HepG2 (cell line): Measurements from ENCODE around the gene CAPZB. TPM values are rescaled to one million over a fixed set of nuclear protein-coding genes. Genes with fewer than 3 reads are reported as not detected.

Source experiments
- ATAC-seq: fragments of 200-7000 bp; cut with Tn5 transposase; 3 replicates; pipeline ENCODE4 v1.9.1; 2020; ENCODE audit warnings: mild to moderate bottlenecking, moderate library complexity
- BruUV-seq: library from RNA; stranded (reverse); fragments of 400-500 nt; replicated peaks from 2 replicates; lab custom pipeline; 2021; lab: Mats Ljungman, UMichigan
- CTCF ChIA-PET: fragments of 300-600 bp; formaldehyde crosslinking; extraction: SDS; loops from one replicate; lab custom pipeline; 2021; ENCODE audit warnings: low total read pairs, inconsistent platforms, low intra/inter-chr PET ratio; lab: Yijun Ruan, JAX
- POLR2A ChIA-PET: fragments of 350-600 bp; sonication (Branson Sonifier 250); formaldehyde crosslinking; loops from one replicate; lab custom pipeline; 2020; ENCODE audit warnings: antibody characterized with exemption, inconsistent platforms; lab: Yijun Ruan, JAX
- DNase-seq: peaks from one replicate; pipeline ENCODE4 v3.0.0-alpha.2; 2015; ENCODE audit warnings: low spot score
- FAIRE-seq: peaks from 3 replicates; lab custom pipeline; 2011; peaks lifted over from hg19 to GRCh38; lab: Jason Lieb, UNC
- H2AFZ ChIP-seq: one replicate; pipeline ENCODE4 v1.6.1; 2011; ENCODE audit warnings: low read length, inconsistent platforms
- H3K27ac ChIP-seq: fragments of 300-600 bp; 3 replicates; pipeline ENCODE4 v1.8.0; 2011; ENCODE audit warnings: mixed run types, mild to moderate bottlenecking, mixed read lengths, low read length, inconsistent platforms; ENCODE audit not compliant: insufficient read depth; ENCODE audit errors: extremely low read length
- H3K27me3 ChIP-seq, 2 experiments: fragments of 200-600 bp in 1 of 2; 2 replicates in 1 of 2; 3 replicates in 1 of 2; pipeline versions ENCODE4 v1.6.0 to v1.8.0; 2011; ENCODE audit warnings: low read length in 2 of 2, mild to moderate bottlenecking in 2 of 2, moderate library complexity in 2 of 2, inconsistent platforms in 1 of 2; ENCODE audit not compliant: insufficient read depth in 2 of 2, control insufficient read depth in 1 of 2
- H3K36me3 ChIP-seq, 2 experiments: fragments of 200-600 bp in 1 of 2; replicated peaks in 1 of 2; 2 replicates in 1 of 2; 3 replicates in 1 of 2; pipeline versions ENCODE4 v1.5.1 to v1.8.0; 2011; ENCODE audit warnings: low read length in 2 of 2, inconsistent platforms in 1 of 2; ENCODE audit not compliant: insufficient read depth in 2 of 2, control insufficient read depth in 1 of 2
- H3K4me1 ChIP-seq: 2 replicates; pipeline ENCODE4 v1.5.1; 2012; ENCODE audit warnings: low read length, inconsistent platforms; ENCODE audit not compliant: insufficient read depth
- H3K4me2 ChIP-seq: 2 replicates; pipeline ENCODE4 v1.6.0; 2011; ENCODE audit warnings: low read depth, low read length, inconsistent platforms
- H3K4me3 ChIP-seq, 3 experiments: fragments of 200-600 bp in 1 of 3; sonication (generic), shearing (Covaris generic) in 1 of 3; replicated peaks in 1 of 3; 2 replicates each; pipeline ENCODE4 v1.5.1; 2011 to 2016; ENCODE audit warnings: low read length in 3 of 3, inconsistent platforms in 2 of 3, low read depth in 2 of 3, mild to moderate bottlenecking in 2 of 3, control low read depth in 1 of 3, mixed read lengths in 1 of 3; ENCODE audit not compliant: insufficient read depth in 1 of 3
- H3K79me2 ChIP-seq: one replicate; pipeline ENCODE4 v1.6.1; 2011; ENCODE audit warnings: low read length, inconsistent platforms; ENCODE audit not compliant: insufficient read depth
- H3K9ac ChIP-seq: 2 replicates; pipeline ENCODE4 v1.6.0; 2011; ENCODE audit warnings: mild to moderate bottlenecking, low read depth, low read length, inconsistent platforms; ENCODE audit not compliant: insufficient read depth
- H3K9me3 ChIP-seq: 2 replicates; pipeline ENCODE4 v1.5.1; 2012; ENCODE audit warnings: mild to moderate bottlenecking, low read length
- H4K20me1 ChIP-seq: 2 replicates; pipeline ENCODE4 v1.6.0; 2011; ENCODE audit warnings: inconsistent platforms, mild to moderate bottlenecking, low read length, moderate library complexity; ENCODE audit not compliant: insufficient read depth
- ARNTL ChIP-seq: sonication (generic); formaldehyde crosslinking; IDR thresholded peaks from 2 replicates; pipeline ENCODE4 v1.4.0; 2020; ENCODE audit warnings: mild to moderate bottlenecking, missing genetic modification reagents
- ETV6 ChIP-seq: sonication (generic); formaldehyde crosslinking; conservative IDR thresholded peaks from 2 replicates; pipeline ENCODE4 v1.4.0; 2020; ENCODE audit warnings: missing genetic modification reagents
- GPBP1L1 ChIP-seq: sonication (generic); formaldehyde crosslinking; IDR thresholded peaks from 2 replicates; pipeline ENCODE4 v1.5.0; 2020; ENCODE audit warnings: mild to moderate bottlenecking, missing genetic modification reagents
- HOMEZ ChIP-seq: IDR thresholded peaks from 2 replicates; pipeline ENCODE4 v1.6.1; 2016; ENCODE audit warnings: low read depth
- KAT7 ChIP-seq: IDR thresholded peaks from 2 replicates; pipeline ENCODE4 v1.6.1; 2018; ENCODE audit warnings: borderline replicate concordance, missing compliant biosample characterization
- MATR3 ChIP-seq: sonication (generic); formaldehyde crosslinking; IDR thresholded peaks from 2 replicates; pipeline ENCODE4 v1.4.0; 2020; ENCODE audit warnings: missing genetic modification reagents
- NFE2 ChIP-seq: sonication (generic); formaldehyde crosslinking; IDR thresholded peaks from 2 replicates; pipeline ENCODE4 v1.4.0; 2020; ENCODE audit warnings: missing genetic modification reagents
- RFX5 ChIP-seq: IDR thresholded peaks from 2 replicates; pipeline ENCODE4 v1.6.1; 2011; ENCODE audit warnings: low read depth, low read length, improper control_type of control experiment
- TCF12 ChIP-seq, 2 experiments: fragments of 450-650 bp in 1 of 2; sonication (generic) in 1 of 2; formaldehyde crosslinking in 1 of 2; IDR thresholded peaks; 2 replicates each; pipeline versions ENCODE4 v1.6.1 to v1.8.0; 2017 to 2022; ENCODE audit warnings: antibody characterized with exemption in 1 of 2, mild to moderate bottlenecking in 1 of 2, missing genetic modification reagents in 1 of 2, moderate library complexity in 1 of 2
- ZEB1 ChIP-seq: IDR thresholded peaks from 2 replicates; pipeline ENCODE4 v1.6.1; 2012; ENCODE audit warnings: mild to moderate bottlenecking, low read depth, inconsistent platforms; ENCODE audit not compliant: insufficient replicate concordance
- ZFAT ChIP-seq: sonication (generic); formaldehyde crosslinking; conservative IDR thresholded peaks from 2 replicates; pipeline ENCODE4 v1.8.1; 2023; ENCODE audit warnings: missing genetic modification reagents, inconsistent platforms
- ZHX2 ChIP-seq, 2 experiments: sonication (generic) in 1 of 2; formaldehyde crosslinking in 1 of 2; IDR thresholded peaks; 2 replicates each; pipeline versions ENCODE4 v1.6.1 to v1.9.0; 2014 to 2022; ENCODE audit warnings: antibody characterized with exemption in 1 of 2, borderline replicate concordance in 1 of 2, inconsistent platforms in 1 of 2, low read depth in 1 of 2, missing genetic modification reagents in 1 of 2
- ZNF235 ChIP-seq: sonication (generic); formaldehyde crosslinking; IDR thresholded peaks from 2 replicates; pipeline ENCODE4 v1.8.1; 2023; ENCODE audit warnings: mild to moderate bottlenecking, missing genetic modification reagents, borderline replicate concordance
- ZNF549 ChIP-seq: sonication (generic); formaldehyde crosslinking; IDR thresholded peaks from 2 replicates; pipeline ENCODE4 v1.5.0; 2020; ENCODE audit warnings: missing genetic modification reagents
- ZNF703 ChIP-seq: sonication (generic); formaldehyde crosslinking; IDR thresholded peaks from 2 replicates; pipeline ENCODE4 v1.5.1; 2020; ENCODE audit warnings: missing genetic modification reagents, mild to moderate bottlenecking, moderate library complexity, borderline replicate concordance
- WGBS: methylation state at CpG from one replicate; pipeline ENCODE4 v1.1.6; 2017; ENCODE audit warnings: low lambda C conversion rate; 5-methylcytosine and 5-hydroxymethylcytosine counted together
- in situ Hi-C: cut with HindIII; loops from 2 replicates; pipeline ENCODE4 v1.10.0; 2017; ENCODE audit warnings: low pct_unique_long_range_greater_than_20kb; ENCODE audit not compliant: extremely low pct_ligation_motif_present
- intact Hi-C: fragments of 100-400 bp; cut with micrococcal nuclease; formaldehyde crosslinking; loops from one replicate; pipeline ENCODE4 v1.10.0; 2022; ENCODE audit not compliant: unreplicated experiment
- polyA plus RNA-seq, 8 experiments: library from polyadenylated mRNA; depleted of rRNA in 3 of 8; stranded (reverse) in 7 of 8; unstranded in 1 of 8; fragments of >200 nt; fragmentation: Illumina TruSeq in 4 of 8; extraction: Trizol in 4 of 8; gene quantifications; 2 replicates each; pipeline versions ENCODE4 v1.2.1 to v1.2.3, GENCODE V29; 2011 to 2016; ENCODE audit warnings: low read depth in 4 of 8, missing spikeins in 1 of 8, mixed read lengths in 1 of 8; ENCODE audit not compliant: insufficient read depth in 1 of 8
- total RNA-seq, 5 experiments: library from RNA; depleted of rRNA; stranded (reverse); fragments of >200 nt; fragmentation: Illumina TruSeq; extraction: Trizol; gene quantifications; 2 replicates each; pipeline ENCODE4 v1.2.3, GENCODE V29; 2016; ENCODE audit warnings: low read depth in 1 of 5

CAPZB gene
- total and polyA plus RNA-seq, 2 of the 13 experiments (the other 11 are each of a cell fraction or from before 2014, with no cell fraction given) = 58.9 to 76.9 TPM

DNA sequence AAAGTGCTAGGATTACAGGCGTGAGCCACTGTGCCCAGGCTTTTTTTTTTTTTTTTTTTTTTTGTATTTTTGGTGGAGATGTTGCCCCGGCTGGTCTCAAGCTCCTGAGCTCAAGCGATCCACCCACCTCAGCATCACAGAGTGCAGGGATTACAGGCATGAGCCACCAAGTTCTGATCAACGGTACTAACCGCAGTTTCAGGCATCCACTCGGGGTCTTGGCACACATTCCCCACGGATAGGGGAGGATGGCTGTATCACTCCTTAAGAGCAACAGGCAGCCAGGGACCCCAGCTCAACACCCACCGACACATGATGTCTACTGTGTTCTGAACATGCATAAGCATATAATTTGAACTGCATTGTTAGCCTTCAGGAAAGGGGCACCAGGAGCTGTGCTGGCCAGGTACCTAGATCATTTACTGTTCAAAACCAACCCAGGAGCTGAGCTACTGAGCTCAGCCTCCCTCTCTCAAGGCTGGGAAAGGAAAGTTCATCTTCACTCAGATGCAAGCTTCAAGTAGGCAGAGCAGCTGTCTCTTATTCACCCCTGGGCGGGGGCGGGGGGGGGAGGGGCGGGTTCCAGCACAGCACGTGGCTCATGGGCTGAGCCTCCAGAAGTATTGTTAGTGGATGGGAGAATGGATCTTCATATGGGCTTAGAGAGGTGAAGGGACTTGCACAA lies 24.7 kb downstream of the CAPZB start:
- WGBS = 87% methylated on average over 12 of the region's 12 CpGs
- intact Hi-C loops (no loop called here), in situ Hi-C loops (no loop called here)
- peaks cover 83% of the 10 kb centered on the region for H3K79me2 ChIP-seq
- H3K27me3 ChIP-seq = no peaks in the 10 kb centered on the region
- peaks cover 5 to 6% of the 10 kb centered on the region in 2 experiments; a peak in 2 of 5 replicates for H3K36me3 ChIP-seq
- H3K9ac ChIP-seq = no peak overlapping the region
- H3K9me3 ChIP-seq = no peaks in the 10 kb centered on the region
- no peak for TF ChIP-seq ZNF549 (CRISPR knock-in tag)
- TF ChIP-seq NFE2 (CRISPR knock-in tag) = no peak
- TF ChIP-seq ZEB1 = no peak
- TF ChIP-seq RFX5 = no peak
- no peak for TF ChIP-seq KAT7 (CRISPR knock-in tag)
- TF ChIP-seq ETV6 (CRISPR knock-in tag) = no peak
- no peak for TF ChIP-seq GPBP1L1 (CRISPR knock-in tag)
- no peak for TF ChIP-seq ZHX2 (IDR thresholded peaks at IDR 0.05; ENCODE audit: low read depth)
- TF ChIP-seq ZHX2 (CRISPR knock-in tag; IDR thresholded peaks at IDR 0.05; ENCODE audit: borderline replicate concordance) = no peak
- no peak for TF ChIP-seq ZNF235 (CRISPR knock-in tag)
- no peak for TF ChIP-seq HOMEZ (CRISPR knock-in tag)
- TF ChIP-seq TCF12 (IDR thresholded peaks at IDR 0.05) = no peak
- TF ChIP-seq TCF12 (CRISPR knock-in tag; IDR thresholded peaks at IDR 0.05) = no peak
- TF ChIP-seq ARNTL (CRISPR knock-in tag) = no peak
- no peak for TF ChIP-seq ZFAT (CRISPR knock-in tag)
- TF ChIP-seq ZNF703 (CRISPR knock-in tag) = no peak
- no peak for TF ChIP-seq MATR3 (CRISPR knock-in tag)
- no TSS peak for BruUV-seq
- ATAC-seq (no peak), FAIRE-seq (no peak), DNase-seq (no peak)
- peaks cover 9% of the 10 kb centered on the region for H4K20me1 ChIP-seq
- POLR2A ChIA-PET = interaction anchor here (0.7 kb wide), 1 partner anchor 213 kb away, joined by 4 read pairs; no protein-coding TSS in a partner anchor
- H3K4me1 ChIP-seq = peaks cover 9% of the 10 kb centered on the region
- CTCF ChIA-PET = no interaction called here
- no peak overlapping the region for H2AFZ ChIP-seq
- H3K4me2 ChIP-seq = no peak overlapping the region
- no peak overlapping the region for H3K4me3 ChIP-seq
- no peak overlapping the region for H3K27ac ChIP-seq
